ENCODE results near the gene PAK3.

- TF ChIP-seq REST (IDR thresholded peaks at IDR 0.05), result no peak
- no peak for TF ChIP-seq CTCF (IDR thresholded peaks at IDR 0.05; ENCODE audit: low read depth, low read length, missing input control)
- TF ChIP-seq YY1 (IDR thresholded peaks at IDR 0.05), result no peak
- no peak for TF ChIP-seq ATF3 (IDR thresholded peaks at IDR 0.05)
- TF ChIP-seq JUND (IDR thresholded peaks at IDR 0.05), result no peak
Observed at GRCh38 chrX:111165902-111166301, 69.9 kb downstream of the PAK3 start.
